Inferior parietal cortex (tissue), 1 donor: ENCODE data around the gene EGFR.

ENCODE experiments used
- DNase-seq: peaks from one replicate; pipeline ENCODE4 v3.0.0-alpha.2; 2016; ENCODE audit errors: extremely low spot score

The EGFR gene

GRCh38 chr7:55081068-55081467 lies 62.3 kb downstream of the EGFR start:
- DNase-seq = no peak

- no peak for DNase-seq
Measured at GRCh38 chr7:55081472-55082227, 62.8 kb downstream of the EGFR start.

- DNase-seq = no peak
Measured at GRCh38 chr7:55082228-55082603, 63.4 kb downstream of the EGFR start.

- no peak for DNase-seq
Measured at GRCh38 chr7:55083206-55083605, 64.4 kb downstream of the EGFR start.

- DNase-seq = no peak
Measured at GRCh38 chr7:55084307-55084706, 65.5 kb downstream of the EGFR start.

- no peak for DNase-seq
Measured at GRCh38 chr7:55085511-55086412, 66.9 kb downstream of the EGFR start.

- no peak for DNase-seq
Measured at GRCh38 chr7:55086413-55087201, 67.8 kb downstream of the EGFR start.

- DNase-seq = no peak
Measured at GRCh38 chr7:55087521-55087961, 68.7 kb downstream of the EGFR start.

- DNase-seq = no peak
Measured at GRCh38 chr7:55088107-55088506, 69.3 kb downstream of the EGFR start.

GRCh38 chr7:55088620-55089019 lies 69.8 kb downstream of the EGFR start:
- no peak for DNase-seq

GRCh38 chr7:55092186-55092974 lies 73.6 kb downstream of the EGFR start:
- no peak for DNase-seq

- no peak for DNase-seq
Measured at GRCh38 chr7:55092975-55093373, 74.2 kb downstream of the EGFR start.

- DNase-seq = no peak
Measured at GRCh38 chr7:55093674-55094073, 74.9 kb downstream of the EGFR start.

GRCh38 chr7:55094092-55094690 lies 75.4 kb downstream of the EGFR start:
- DNase-seq = no peak

GRCh38 chr7:55095672-55096071 lies 76.9 kb downstream of the EGFR start:
- DNase-seq = no peak

GRCh38 chr7:55096323-55096722 lies 77.5 kb downstream of the EGFR start:
- DNase-seq = no peak

- no peak for DNase-seq
Measured at GRCh38 chr7:55097100-55097499, 78.3 kb downstream of the EGFR start.

- DNase-seq = peak; percentile 82
Measured at GRCh38 chr7:55099066-55099820, 80.4 kb downstream of the EGFR start.

- peak; percentile 50 for DNase-seq
Measured at GRCh38 chr7:55099821-55100543, 81.2 kb downstream of the EGFR start.
